ENCODE results near the gene LTC4S.

The LTC4S gene

GRCh38 chr5:179763215-179763945 lies 30.4 kb upstream of the LTC4S start:
- Mint-ChIP-seq H3K27me3 (ENCODE audit: low read depth) (no peaks in the 10 kb centered on the region), H3K27ac (peak overlapping the region; percentile 79 to 86 (median 86)), H3K9me3 (no peaks in the 10 kb centered on the region), H3K4me3 (peak overlapping the region in 2 of 3 experiments; percentile 4 to 37), H3K4me1 (peaks cover 61% of the 10 kb centered on the region), H3K36me3 (ENCODE audit: low read depth) (peaks cover 32% of the 10 kb centered on the region)
- TF ChIP-seq CTCF (IDR thresholded peaks at IDR 0.05; ENCODE audit: unreplicated experiment in 3 of 3): peak; percentile 86 to 90 (median 86)

GRCh38 chr5:179764056-179764455 lies 29.7 kb upstream of the LTC4S start:
- peaks cover 36% of the 10 kb centered on the region for H3K36me3 Mint-ChIP-seq (ENCODE audit: low read depth)
- peak overlapping the region; percentile 79 to 86 (median 86) for H3K27ac Mint-ChIP-seq
- H3K4me1 Mint-ChIP-seq: peaks cover 60% of the 10 kb centered on the region
- no peak for TF ChIP-seq CTCF (IDR thresholded peaks at IDR 0.05; ENCODE audit: unreplicated experiment in 3 of 3)
- H3K9me3 Mint-ChIP-seq: no peaks in the 10 kb centered on the region
- H3K4me3 Mint-ChIP-seq: no peak overlapping the region
- no peaks in the 10 kb centered on the region for H3K27me3 Mint-ChIP-seq (ENCODE audit: low read depth)

DNA sequence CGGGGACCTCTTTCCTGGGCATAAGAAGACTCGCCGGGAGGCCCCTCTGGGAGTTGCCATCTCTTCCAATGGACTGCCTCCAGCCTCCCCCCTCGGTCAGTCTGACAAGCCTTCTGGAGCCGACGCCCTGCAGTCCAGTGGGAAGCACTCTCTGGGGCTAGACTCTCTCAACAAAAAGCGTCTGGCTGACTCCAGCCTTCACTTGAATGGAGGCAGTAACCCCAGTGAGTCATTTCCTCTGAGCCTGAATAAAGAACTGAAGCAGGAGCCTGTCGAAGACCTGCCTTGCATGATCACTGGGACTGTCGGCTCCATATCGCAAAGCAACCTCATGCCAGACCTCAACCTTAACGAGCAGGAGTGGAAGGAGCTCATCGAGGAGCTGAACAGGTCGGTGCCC lies 28.4 kb upstream of the LTC4S start:
- no peaks in the 10 kb centered on the region for H3K27me3 Mint-ChIP-seq (ENCODE audit: low read depth)

DNA sequence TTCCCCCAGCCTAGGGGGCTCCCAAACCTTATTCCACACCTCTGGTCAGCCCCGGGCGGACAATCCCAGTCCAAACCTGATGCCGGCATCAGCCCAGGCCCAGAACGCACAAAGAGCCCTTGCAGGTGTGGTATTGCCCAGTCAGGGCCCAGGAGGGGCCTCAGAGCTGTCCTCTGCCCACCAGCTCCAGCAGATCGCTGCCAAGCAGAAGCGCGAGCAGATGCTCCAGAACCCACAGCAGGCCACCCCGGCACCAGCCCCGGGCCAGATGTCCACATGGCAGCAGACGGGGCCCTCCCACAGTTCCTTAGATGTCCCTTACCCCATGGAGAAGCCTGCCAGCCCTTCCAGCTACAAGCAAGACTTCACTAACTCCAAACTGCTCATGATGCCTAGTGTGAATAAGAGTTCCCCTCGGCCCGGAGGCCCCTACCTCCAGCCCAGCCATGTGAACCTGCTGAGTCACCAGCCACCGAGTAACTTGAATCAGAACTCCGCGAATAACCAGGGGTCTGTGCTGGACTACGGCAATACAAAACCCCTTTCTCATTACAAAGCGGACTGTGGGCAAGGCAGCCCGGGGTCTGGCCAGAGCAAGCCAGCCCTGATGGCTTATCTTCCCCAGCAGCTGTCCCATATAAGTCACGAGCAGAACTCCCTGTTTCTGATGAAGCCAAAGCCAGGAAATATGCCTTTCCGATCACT lies 27.6 kb upstream of the LTC4S start:
- no peak for TF ChIP-seq CTCF (IDR thresholded peaks at IDR 0.05; ENCODE audit: unreplicated experiment in 3 of 3)
- Mint-ChIP-seq H3K27me3 (ENCODE audit: low read depth) (no peaks in the 10 kb centered on the region), H3K36me3 (ENCODE audit: low read depth) (peaks cover 53% of the 10 kb centered on the region), H3K27ac (peak overlapping the region; percentile 65 to 92 (median 84)), H3K9me3 (no peaks in the 10 kb centered on the region), H3K4me1 (peaks cover 43% of the 10 kb centered on the region), H3K4me3 (peak overlapping the region in 1 of 3 experiments; percentile 20)

More for the DNA sequence above, 28.4 kb upstream of the LTC4S start:
- Mint-ChIP-seq H3K9me3 (no peaks in the 10 kb centered on the region), H3K36me3 (ENCODE audit: low read depth) (peaks cover 46% of the 10 kb centered on the region), H3K4me1 (peaks cover 47% of the 10 kb centered on the region), H3K4me3 (no peak overlapping the region), H3K27ac (peak overlapping the region; percentile 21 to 81 (median 63))
- no peak for TF ChIP-seq CTCF (IDR thresholded peaks at IDR 0.05; ENCODE audit: unreplicated experiment in 3 of 3)

GRCh38 chr5:179766726-179767455 lies 26.9 kb upstream of the LTC4S start:
- H3K36me3 Mint-ChIP-seq (ENCODE audit: low read depth): peaks cover 59% of the 10 kb centered on the region
- peaks cover 39% of the 10 kb centered on the region for H3K4me1 Mint-ChIP-seq
- TF ChIP-seq CTCF (IDR thresholded peaks at IDR 0.05; ENCODE audit: unreplicated experiment in 3 of 3): no peak
- H3K27me3 Mint-ChIP-seq (ENCODE audit: low read depth): no peaks in the 10 kb centered on the region
- H3K9me3 Mint-ChIP-seq: no peaks in the 10 kb centered on the region
- H3K4me3 Mint-ChIP-seq: peak overlapping the region in 1 of 3 experiments; percentile 20
- peak overlapping the region; percentile 65 to 92 (median 84) for H3K27ac Mint-ChIP-seq
